SK-N-MC (cell line): ENCODE data around the gene PTGIS.

Experiments
- EZH2 ChIP-seq: fragments of 200-600 bp; sonication (generic); IDR thresholded peaks from one replicate; pipeline ENCODE4 v1.6.1; 2017; ENCODE audit warnings: antibody characterized with exemption
- POLR2AphosphoS5 ChIP-seq: IDR thresholded peaks from 2 replicates; pipeline ENCODE4 v1.6.1; 2012; ENCODE audit warnings: mild to moderate bottlenecking, low read depth, low read length, borderline replicate concordance

- TF ChIP-seq POLR2AphosphoS5 (no peak), EZH2 (no peak)
Observed at GRCh38 chr20:49517805-49518100, 50.2 kb downstream of the PTGIS start.
